ENCODE results near the gene PTPRN2.

PTPRN2 gene

DNA sequence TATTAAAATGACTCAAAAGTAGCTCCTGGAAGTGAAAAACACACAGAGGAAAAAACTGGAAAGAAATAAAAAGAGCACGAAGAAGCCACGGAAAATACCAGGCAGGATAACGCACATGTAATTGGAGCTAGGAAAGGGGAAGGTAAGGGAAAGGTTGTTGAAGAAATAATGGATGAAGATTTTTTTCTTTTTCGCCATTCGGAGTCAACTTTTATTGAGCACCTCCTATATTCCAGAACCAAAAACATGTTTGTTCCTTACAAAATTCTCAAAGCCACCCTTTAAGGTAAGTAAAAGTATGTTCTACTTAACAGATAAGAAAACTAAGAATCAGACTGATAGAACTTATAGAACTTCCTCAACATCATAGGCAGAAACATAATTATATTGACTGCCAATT is 32.8 kb upstream of the PTPRN2 start:
- TF ChIP-seq, protein P1, sequence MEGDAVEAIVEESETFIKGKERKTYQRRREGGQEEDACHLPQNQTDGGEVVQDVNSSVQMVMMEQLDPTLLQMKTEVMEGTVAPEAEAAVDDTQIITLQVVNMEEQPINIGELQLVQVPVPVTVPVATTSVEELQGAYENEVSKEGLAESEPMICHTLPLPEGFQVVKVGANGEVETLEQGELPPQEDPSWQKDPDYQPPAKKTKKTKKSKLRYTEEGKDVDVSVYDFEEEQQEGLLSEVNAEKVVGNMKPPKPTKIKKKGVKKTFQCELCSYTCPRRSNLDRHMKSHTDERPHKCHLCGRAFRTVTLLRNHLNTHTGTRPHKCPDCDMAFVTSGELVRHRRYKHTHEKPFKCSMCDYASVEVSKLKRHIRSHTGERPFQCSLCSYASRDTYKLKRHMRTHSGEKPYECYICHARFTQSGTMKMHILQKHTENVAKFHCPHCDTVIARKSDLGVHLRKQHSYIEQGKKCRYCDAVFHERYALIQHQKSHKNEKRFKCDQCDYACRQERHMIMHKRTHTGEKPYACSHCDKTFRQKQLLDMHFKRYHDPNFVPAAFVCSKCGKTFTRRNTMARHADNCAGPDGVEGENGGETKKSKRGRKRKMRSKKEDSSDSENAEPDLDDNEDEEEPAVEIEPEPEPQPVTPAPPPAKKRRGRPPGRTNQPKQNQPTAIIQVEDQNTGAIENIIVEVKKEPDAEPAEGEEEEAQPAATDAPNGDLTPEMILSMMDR (IDR thresholded peaks at IDR 0.05; ENCODE audit: control insufficient read depth, extremely low read depth, insufficient read depth): no peak
- DNase-seq (ENCODE audit: low read depth): no peak
- H3K4me3 ChIP-seq (ENCODE audit: low read depth, low read length): no peak overlapping the region

DNA sequence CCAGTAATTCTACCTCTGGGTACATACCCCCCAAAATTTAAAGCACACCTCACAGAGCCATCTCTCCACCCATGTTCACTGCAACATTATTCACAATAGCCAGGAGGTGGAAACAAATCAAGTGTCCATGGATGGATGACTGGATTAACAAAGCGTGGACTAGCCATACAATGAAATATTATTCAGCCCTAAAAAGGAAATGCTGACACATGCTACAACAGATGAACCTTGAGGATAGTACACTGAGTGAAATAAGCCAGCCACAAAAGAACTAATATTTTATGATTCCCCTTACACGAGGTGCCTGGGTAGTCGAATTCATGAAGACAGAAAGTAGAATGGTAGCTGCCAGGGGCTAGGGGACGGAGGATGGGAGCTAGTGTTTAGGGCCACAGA is 31.1 kb upstream of the PTPRN2 start:
- TF ChIP-seq, protein P1 (IDR thresholded peaks at IDR 0.05; ENCODE audit: control insufficient read depth, extremely low read depth, insufficient read depth): no peak
- DNase-seq (ENCODE audit: low read depth): no peak
- no peak overlapping the region for H3K4me3 ChIP-seq (ENCODE audit: low read depth, low read length)

DNA sequence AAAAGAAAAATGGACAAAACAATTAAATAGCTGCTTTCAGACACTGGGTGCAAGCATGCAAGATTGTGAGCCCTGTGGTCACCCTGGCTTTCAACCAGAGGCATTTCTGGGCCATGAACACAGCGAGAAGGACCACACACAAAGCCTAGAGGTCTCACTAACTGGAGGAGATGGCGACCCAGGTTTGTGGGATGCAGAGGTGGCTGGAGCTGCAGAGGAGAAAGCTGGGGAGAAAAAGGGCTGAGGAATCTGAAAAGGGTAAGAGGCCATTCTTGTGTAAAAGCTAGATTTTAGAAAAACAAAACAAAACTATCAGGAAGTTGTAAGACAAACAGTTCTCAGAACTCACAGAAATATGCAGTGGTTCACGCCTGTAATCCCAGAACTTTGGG is 30.1 kb upstream of the PTPRN2 start:
- TF ChIP-seq, protein P1 (IDR thresholded peaks at IDR 0.05; ENCODE audit: control insufficient read depth, extremely low read depth, insufficient read depth): no peak
- no peak overlapping the region for H3K4me3 ChIP-seq (ENCODE audit: low read depth, low read length)
- DNase-seq (ENCODE audit: low read depth): no peak

DNA sequence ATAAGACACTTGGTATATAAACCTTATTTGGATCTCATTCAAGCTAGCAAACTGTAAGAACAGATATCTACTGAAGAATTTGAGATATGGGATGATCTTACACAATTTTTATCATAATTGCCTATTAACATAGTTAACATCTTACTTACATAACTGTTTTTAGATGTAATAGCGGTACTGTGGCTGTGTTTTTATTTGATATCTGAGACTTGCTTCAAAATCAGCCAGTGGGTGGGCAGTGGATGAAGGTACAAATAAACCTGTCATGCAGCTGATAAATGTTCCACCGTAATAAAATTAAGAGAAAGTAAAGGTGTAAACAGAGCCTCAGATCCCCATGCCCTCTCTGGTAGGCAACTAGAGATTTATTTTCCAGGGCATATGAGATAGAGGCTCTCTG is 28.4 kb upstream of the PTPRN2 start:
- DNase-seq (ENCODE audit: low read depth): no peak
- TF ChIP-seq, protein P1 (IDR thresholded peaks at IDR 0.05; ENCODE audit: control insufficient read depth, extremely low read depth, insufficient read depth): no peak

DNA sequence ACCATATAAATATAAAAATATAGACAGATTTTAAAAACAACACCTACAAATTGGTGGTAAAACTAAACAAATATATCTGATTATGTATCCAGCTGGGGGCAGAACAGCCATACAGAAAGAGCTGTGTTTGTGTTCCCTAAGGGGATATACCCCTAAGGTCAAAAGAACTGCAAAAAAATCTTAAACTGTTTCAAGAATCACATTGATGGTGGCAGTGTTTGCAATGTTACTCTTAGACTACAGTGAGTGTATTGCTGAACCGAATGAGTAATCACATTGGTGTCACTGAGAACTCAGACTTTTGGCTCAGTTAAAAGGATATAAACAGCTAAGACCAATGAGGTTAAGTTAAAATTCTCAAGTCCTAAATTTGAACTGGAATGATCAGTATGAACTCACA is 27.1 kb upstream of the PTPRN2 start:
- TF ChIP-seq, protein P1 (IDR thresholded peaks at IDR 0.05; ENCODE audit: control insufficient read depth, extremely low read depth, insufficient read depth): no peak
- H3K4me3 ChIP-seq (ENCODE audit: low read depth, low read length): no peak overlapping the region
- no peak for DNase-seq (ENCODE audit: low read depth)

More for the DNA sequence above, 28.4 kb upstream of the PTPRN2 start:
- H3K4me3 ChIP-seq (ENCODE audit: low read depth, low read length): no peak overlapping the region

DNA sequence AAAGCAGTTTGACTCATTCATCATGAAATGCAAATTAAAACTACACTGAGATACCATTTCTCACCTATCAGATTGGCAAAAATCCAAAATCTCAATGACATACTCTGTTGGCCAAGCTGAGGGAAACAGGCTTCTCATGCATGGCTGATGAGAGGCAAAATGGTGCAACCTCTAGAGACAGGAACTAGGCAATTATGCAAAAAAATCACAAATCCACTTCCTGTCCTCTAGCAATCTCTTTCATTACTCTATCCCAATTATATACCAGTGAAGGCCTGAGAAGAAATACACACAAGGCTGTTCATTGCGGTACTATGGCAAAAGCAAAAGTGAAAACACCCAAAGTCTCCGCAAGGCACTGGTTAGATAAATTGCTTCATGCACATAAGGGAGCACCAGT is 25.9 kb upstream of the PTPRN2 start:
- TF ChIP-seq, protein P1 (IDR thresholded peaks at IDR 0.05; ENCODE audit: control insufficient read depth, extremely low read depth, insufficient read depth): no peak
- H3K4me3 ChIP-seq (ENCODE audit: low read depth, low read length): no peak overlapping the region
- DNase-seq (ENCODE audit: low read depth): no peak

DNA sequence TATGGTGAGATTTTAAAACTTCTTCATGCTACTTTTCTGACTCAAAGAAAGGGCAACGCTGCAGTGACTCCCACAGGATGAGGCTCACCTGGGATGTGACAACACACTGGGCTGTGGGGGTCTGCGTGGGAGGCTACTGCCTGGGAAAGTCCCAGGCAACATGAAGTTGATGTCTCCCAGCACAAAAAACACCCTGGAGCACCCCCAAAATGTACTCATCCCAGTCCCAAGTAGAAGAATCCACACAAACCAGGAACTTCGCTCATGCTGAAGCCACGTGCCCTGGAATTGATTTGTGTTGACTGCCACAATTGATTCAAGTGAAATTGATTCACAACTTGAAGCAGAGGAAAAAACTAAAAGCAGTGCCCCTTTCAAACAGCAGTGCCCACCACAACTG is 24.9 kb upstream of the PTPRN2 start:
- no peak for DNase-seq (ENCODE audit: low read depth)
- TF ChIP-seq, protein P1 (IDR thresholded peaks at IDR 0.05; ENCODE audit: control insufficient read depth, extremely low read depth, insufficient read depth): no peak
- H3K4me3 ChIP-seq (ENCODE audit: low read depth, low read length): no peak overlapping the region

All from LNCaP clone FGC (cell line).